HG03575 (cell line): ENCODE data around the gene UTS2.

Experiments used
- ATAC-seq: cut with Tn5 transposase; IDR thresholded peaks from one replicate; pipeline ENCODE4 v1.9.1; 2021; ENCODE audit not compliant: unreplicated experiment, insufficient number of reproducible peaks, low FRiP score; ENCODE audit errors: extremely low read depth

Gene UTS2

GRCh38 chr1:7852804-7853683 is at the start of gene UTS2:
Gene UTS2 (minus strand): TSS chr1:7853065. CDS start chr1:7853003, 62 bp downstream.
- no peak for ATAC-seq

- ATAC-seq: no peak
These were observed 46.9 kb upstream of the UTS2 start for GRCh38 chr1:7899741-7900140.

GRCh38 chr1:7898962-7899361 is 46.1 kb upstream of the UTS2 start:
- no peak for ATAC-seq

GRCh38 chr1:7896994-7897393 is 44.1 kb upstream of the UTS2 start:
- no peak for ATAC-seq

GRCh38 chr1:7893529-7894180 is 40.8 kb upstream of the UTS2 start:
- no peak for ATAC-seq

GRCh38 chr1:7891804-7892203 is 38.9 kb upstream of the UTS2 start:
- no peak for ATAC-seq

GRCh38 chr1:7890853-7891252 is 38.0 kb upstream of the UTS2 start:
- ATAC-seq: no peak

- ATAC-seq: no peak
These were observed 35.6 kb upstream of the UTS2 start for GRCh38 chr1:7888248-7889081.

GRCh38 chr1:7886405-7886745 is 33.5 kb upstream of the UTS2 start:
- no peak for ATAC-seq

- ATAC-seq: no peak
These were observed 32.9 kb upstream of the UTS2 start for GRCh38 chr1:7885513-7886404.

- ATAC-seq: no peak
These were observed 31.9 kb upstream of the UTS2 start for GRCh38 chr1:7884757-7885156.

- ATAC-seq: no peak
These were observed 26.4 kb upstream of the UTS2 start for GRCh38 chr1:7879228-7879627.

GRCh38 chr1:7878027-7878426 is 25.2 kb upstream of the UTS2 start:
- ATAC-seq: no peak

GRCh38 chr1:7873801-7874795 is 21.2 kb upstream of the UTS2 start:
- ATAC-seq: no peak

- no peak for ATAC-seq
These were observed 18.3 kb upstream of the UTS2 start for GRCh38 chr1:7871136-7871535.

- ATAC-seq: no peak
These were observed 16.5 kb upstream of the UTS2 start for GRCh38 chr1:7869136-7869920.
